ENCODE results near the gene OSBPL5. TPM values are rescaled to one million over a fixed set of nuclear protein-coding genes. Genes with fewer than 3 reads are reported as not detected.

Gene OSBPL5
- total RNA-seq, 4 donors from 2014 or later, result 59.6 to 119 (median 71.7) TPM

GRCh38 chr11:3201677-3202181, 36.6 kb upstream of the OSBPL5 start:
- Histone ChIP-seq H3K27me3 (peaks cover 0 to 68% (median 14%) of the 10 kb centered on the region in 4 donors), H3K4me1 (peaks cover 7 to 27% (median 23%) of the 10 kb centered on the region in 4 donors), H3K4me3 (no peak overlapping the region), H3K36me3 (no peaks in the 10 kb centered on the region), H3K9me3 (no peaks in the 10 kb centered on the region), H3K27ac (replicated peaks in 1 of 4) (no peak overlapping the region)
- WGBS, result 81% methylated on average over 12 of the region's 17 CpGs
- DNase-seq (ENCODE audit: extremely low spot score), result no peak
- no peak for TF ChIP-seq POLR2A (IDR thresholded peaks at IDR 0.05; ENCODE audit: low read depth)
- TF ChIP-seq POLR2AphosphoS5 (IDR thresholded peaks at IDR 0.05), result no peak
- no peak for TF ChIP-seq EP300 (IDR thresholded peaks at IDR 0.05)
- TF ChIP-seq CTCF (IDR thresholded peaks at IDR 0.05), result no peak
- intact Hi-C loops (cut with DNase I), result no loop called here

GRCh38 chr11:3201112-3201581, 36.0 kb upstream of the OSBPL5 start:
- no peak overlapping the region for H3K27ac ChIP-seq (replicated peaks in 1 of 4)
- no peak for DNase-seq (ENCODE audit: extremely low spot score)
- 85% methylated on average over 13 of the region's 15 CpGs for WGBS
- intact Hi-C loops (cut with DNase I), result no loop called here
- peaks cover 0 to 74% (median 14%) of the 10 kb centered on the region in 4 donors for H3K27me3 ChIP-seq
- H3K36me3 ChIP-seq, result no peaks in the 10 kb centered on the region
- H3K4me3 ChIP-seq, result no peak overlapping the region
- peaks cover 7 to 26% (median 23%) of the 10 kb centered on the region in 4 donors for H3K4me1 ChIP-seq
- TF ChIP-seq POLR2A (IDR thresholded peaks at IDR 0.05; ENCODE audit: low read depth) (no peak), CTCF (IDR thresholded peaks at IDR 0.05) (no peak)
- no peaks in the 10 kb centered on the region for H3K9me3 ChIP-seq

GRCh38 chr11:3200388-3201111, 35.4 kb upstream of the OSBPL5 start:
- H3K36me3 ChIP-seq, result no peaks in the 10 kb centered on the region
- 77% methylated on average over 4 of the region's 12 CpGs for WGBS
- H3K4me3 ChIP-seq, result no peak overlapping the region
- H3K27me3 ChIP-seq, result peaks cover 0 to 78% (median 14%) of the 10 kb centered on the region in 4 donors
- no peak overlapping the region for H3K27ac ChIP-seq (replicated peaks in 1 of 4)
- peaks cover 7 to 20% (median 18%) of the 10 kb centered on the region in 4 donors for H3K4me1 ChIP-seq
- H3K9me3 ChIP-seq, result no peaks in the 10 kb centered on the region
- intact Hi-C loops (cut with DNase I), result no loop called here
- TF ChIP-seq POLR2A (IDR thresholded peaks at IDR 0.05; ENCODE audit: low read depth) (no peak), CTCF (IDR thresholded peaks at IDR 0.05) (no peak), EP300 (IDR thresholded peaks at IDR 0.05) (no peak), POLR2AphosphoS5 (IDR thresholded peaks at IDR 0.05) (no peak)
- no peak for DNase-seq (ENCODE audit: extremely low spot score)

GRCh38 chr11:3199537-3200295, 34.6 kb upstream of the OSBPL5 start:
- H3K27me3 ChIP-seq, result peaks cover 0 to 79% (median 14%) of the 10 kb centered on the region in 4 donors
- H3K36me3 ChIP-seq, result no peaks in the 10 kb centered on the region
- H3K4me3 ChIP-seq, result no peak overlapping the region
- WGBS, result 72% methylated on average over 10 of the region's 19 CpGs
- TF ChIP-seq POLR2AphosphoS5 (IDR thresholded peaks at IDR 0.05), result no peak
- TF ChIP-seq POLR2A (IDR thresholded peaks at IDR 0.05; ENCODE audit: low read depth), result no peak
- no peak for TF ChIP-seq EP300 (IDR thresholded peaks at IDR 0.05)
- no peak for TF ChIP-seq CTCF (IDR thresholded peaks at IDR 0.05)
- intact Hi-C loops (cut with DNase I), result no loop called here
- peaks cover 7 to 13% (median 11%) of the 10 kb centered on the region in 4 donors for H3K4me1 ChIP-seq
- no peak for DNase-seq (ENCODE audit: extremely low spot score)
- no peak overlapping the region for H3K27ac ChIP-seq (replicated peaks in 1 of 4)
- H3K9me3 ChIP-seq, result no peaks in the 10 kb centered on the region
